ENCODE data around the gene CCT3.
"Not testable (repeated sequence)": the region's sequence is repeated elsewhere in the genome, so short reads cannot be mapped to it uniquely, and the experiment has no call there.

The CCT3 gene
- total RNA-seq, result 98.0 to 235 reads per million in 2 donors

DNA sequence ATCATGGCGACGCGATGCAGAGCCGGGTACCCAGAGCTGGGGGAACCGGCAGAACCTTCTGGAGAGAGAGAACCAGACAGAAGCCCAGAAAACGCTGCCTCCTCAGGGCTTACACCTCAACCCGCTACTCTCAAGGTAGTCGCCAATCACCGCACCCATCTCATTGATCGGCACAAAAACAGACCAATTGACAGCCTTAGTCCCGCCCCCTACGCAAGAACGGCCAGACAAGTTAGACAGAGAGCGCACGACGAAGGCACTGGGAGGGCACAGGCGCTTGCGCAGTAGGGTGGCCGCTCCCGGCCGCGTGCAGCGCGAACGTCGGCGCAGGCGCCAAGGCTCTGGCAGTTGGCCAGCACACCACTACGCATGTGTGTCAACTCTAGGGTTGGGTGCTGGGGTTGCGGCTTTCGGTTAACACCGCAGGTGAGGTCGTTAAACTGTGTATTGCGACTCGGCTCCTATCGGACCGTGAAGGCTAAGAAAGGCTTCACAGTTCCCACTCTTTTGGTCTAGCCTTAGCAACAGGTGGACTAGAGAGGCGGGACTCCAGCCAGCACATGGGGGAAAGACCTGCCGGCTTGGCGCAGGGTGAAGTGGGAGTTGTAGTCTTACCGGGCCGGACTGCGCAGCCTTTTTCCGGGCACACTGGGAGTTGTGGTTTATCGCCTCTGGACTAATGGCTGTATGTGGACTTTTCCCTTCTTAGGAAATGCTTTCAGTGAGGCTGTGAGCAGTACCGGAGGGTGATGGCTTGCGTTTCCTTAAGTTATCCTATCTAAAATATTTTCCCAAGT, at the start of gene CCT3, which contains the start of gene TSACC:
CCT3 (minus strand) TSS at position 113 of the 797 bp plus-strand sequence; CDS start at position 5, 108 bp downstream.
TSACC (plus strand) TSS at position 347 of the 797 bp plus-strand sequence. CDS start 1,232 bp downstream, outside the sequence.
- DNase-seq, result peak; percentile 98

DNA sequence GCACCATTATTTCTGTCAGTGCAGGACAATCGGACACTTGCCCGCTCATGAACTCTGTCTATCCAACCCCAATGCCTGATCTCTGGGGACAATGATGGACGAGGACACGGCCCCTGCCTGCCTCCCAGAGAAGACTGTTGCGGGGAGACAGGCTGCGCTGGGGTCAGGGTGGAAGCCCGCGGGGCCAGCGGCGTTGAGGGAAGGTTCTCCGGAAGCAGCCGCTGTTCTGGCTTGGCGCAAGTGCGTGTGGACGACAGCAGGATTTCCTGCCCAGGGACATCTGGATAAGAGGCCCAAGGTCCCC, 49.7 kb upstream of the CCT3 start:
- no peak for DNase-seq

DNA sequence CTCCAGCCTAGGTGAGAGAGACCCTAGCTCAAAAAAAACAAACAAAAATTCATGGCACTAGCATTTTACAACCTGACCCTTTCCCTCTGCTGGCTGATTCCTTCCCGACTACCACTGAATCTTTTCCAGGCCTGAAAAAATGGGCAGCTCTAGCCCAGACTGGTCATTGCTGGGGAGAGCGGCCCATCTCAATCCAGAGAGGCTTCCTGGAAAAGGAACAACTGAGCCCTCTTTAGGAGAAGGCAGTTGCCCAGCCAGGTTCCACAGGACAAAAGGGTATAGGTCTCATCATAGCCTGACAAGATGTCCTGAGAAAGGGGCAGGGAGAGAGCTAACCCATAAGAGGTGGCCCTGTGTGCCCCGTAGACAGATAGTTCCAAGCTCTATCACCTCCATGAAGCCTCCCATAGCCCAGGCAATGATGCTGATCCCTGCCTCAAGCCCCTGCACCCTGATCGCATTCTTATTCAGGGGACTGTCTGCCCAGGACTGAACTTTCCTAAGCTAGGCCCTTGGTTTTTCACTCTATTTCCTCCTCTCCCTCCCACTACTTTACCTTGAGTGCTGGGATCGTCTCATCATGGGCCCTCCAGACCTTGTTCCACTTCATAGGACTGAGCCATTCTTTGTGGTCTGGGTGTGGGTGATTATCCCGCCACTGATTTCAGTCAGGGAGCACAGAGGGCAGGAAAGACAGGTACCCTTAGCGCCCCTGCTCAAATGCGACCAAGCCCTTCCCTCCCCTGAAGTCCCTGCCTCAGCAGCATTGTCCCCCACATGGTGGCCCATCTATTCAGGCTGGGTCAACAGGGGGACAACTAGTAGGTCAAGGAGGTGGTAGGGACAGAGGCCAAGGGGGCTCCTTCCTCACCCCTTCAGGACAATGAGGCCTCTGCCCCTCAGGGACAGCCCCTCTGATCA, 49.1 kb upstream of the CCT3 start:
- no peak for DNase-seq

DNA sequence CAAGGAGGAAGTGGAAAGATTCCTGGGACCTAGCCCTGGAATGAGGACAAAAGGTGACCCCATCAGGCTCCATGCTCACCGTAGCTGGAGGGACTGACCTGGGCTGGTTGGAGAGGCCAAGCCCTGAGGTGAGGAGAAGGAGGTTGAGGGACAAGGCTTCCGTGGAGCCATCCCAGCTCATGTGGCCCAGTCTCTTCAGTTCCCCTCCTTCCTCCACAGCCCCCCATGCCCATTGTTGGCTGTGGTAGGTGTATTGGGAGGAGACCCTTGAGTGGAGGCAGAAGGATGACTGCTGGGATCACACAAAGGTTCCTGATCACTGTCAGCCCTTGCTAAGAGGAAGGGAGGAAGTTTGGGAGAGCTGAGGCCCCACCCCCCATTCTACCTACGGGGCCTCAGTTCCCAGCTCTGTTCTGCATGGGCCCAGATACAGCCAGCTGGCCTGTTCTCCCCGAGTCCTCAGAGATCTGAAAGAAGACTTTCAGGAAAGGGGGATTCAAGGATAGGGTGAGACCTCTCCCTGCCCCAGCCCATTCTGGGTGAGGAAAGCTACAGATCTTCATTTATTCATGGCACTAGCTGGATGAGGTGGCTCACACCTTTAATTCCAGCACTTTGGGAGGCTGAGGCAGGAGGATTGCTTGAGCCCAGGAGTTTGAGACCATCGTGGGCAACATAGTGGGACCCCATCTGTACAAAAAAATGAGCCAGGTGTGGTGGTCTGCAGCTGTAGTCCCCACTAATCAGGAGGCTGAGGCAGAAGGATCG, 48.2 kb upstream of the CCT3 start:
- no peak for DNase-seq

DNA sequence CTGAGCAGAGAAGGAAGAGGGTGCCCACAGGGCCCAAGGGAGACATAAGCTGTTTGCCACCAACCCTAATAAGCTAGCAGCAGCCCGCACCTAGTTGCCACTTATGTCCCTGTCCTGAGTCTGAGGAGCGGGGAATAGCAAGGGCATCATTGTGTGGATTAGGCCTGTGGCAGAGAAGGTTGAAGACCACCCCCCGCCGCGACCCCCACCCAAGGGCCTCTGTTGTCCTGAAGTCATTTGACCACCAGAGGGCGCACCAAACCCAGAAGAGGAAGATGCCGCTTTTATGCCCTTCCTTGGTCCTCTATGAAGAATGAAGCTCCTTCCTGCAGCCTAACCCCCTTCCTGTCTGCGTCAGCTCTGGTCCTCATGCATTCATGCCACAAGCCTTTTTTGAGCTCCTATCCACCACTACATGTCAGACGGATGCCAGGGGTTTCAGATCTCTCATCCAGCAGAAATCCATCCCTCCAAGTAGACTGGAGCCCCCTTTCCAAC, 47.5 kb upstream of the CCT3 start:
- peak; percentile 79 for DNase-seq

DNA sequence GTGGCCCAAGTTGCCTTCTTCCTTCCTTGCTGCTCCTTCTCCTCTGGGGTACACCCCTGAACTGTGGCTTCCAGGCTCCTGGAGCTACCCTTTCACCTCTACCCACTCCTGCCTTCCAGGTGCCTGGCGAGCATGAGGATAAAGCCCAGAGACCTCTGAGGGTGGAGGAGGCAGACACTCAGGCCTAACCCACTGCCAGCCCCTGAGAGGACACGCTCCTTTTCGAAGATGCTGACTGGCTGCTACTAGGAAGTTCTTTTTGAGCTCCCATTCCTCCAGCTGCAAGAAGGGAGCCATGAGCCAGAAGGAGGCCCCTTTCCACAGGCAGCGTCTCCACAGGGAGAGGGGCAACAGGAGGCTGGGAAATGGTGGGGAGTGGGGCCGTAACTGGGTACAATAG, 46.6 kb upstream of the CCT3 start:
- no peak for DNase-seq

DNA sequence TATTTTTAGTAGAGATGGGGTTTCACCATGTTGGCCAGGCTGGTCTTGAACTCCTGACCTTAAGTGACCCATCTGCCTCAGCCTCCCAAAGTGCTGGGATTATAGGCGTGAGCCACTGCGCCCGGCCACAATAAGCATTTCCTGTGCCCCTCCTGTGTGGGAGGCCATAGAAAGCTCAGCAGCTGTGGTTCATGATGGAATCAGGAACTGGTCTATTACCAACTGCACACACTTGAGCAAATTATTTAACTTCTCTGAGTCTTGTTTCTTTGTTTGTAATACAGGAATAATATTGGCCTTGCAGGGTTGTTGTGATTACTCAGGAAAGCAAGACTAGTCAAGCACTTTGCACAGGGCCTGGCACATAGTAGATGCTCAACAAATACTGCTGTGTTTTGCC, 45.9 kb upstream of the CCT3 start:
- DNase-seq, result no peak

DNA sequence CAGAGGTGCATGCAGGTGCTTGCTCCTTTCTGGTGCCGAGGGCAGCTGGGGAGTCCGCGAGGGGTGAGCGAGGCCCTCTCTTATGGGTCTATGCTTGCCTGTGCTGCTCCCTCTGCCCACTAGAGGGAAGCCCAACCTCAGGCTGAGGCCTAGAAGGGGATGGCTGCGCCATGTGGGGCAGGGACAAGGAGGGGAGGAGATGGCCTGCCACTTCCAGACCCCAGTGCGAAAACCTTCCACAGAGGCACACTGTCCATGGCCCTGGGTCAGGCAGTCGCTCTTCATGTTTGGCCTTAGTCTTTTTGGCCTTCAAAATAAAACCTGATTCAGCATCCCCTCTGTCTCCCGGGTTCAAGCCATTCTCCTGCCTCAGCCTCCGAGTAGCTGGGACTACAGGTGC, 44.9 kb upstream of the CCT3 start:
- DNase-seq, result peak; percentile 33

DNA sequence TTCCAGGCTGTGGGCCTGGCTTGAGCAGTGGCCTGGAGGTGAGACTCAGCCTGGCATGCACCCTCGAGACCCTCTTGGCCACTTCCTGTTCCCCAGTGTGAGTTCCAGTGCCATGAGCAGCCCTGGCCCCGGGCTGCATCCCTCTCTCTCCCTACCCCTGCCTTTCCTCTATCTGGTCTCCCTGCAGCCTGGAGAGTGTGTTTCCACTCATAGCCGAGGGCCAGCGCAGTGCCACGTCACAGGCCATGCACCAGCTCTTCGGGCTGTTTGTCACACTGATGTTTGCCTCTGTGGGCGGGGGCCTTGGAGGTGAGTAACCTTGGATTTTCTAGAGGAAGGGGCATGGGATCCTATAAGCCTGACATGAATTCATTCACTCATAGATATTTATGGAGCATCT, 44.5 kb upstream of the CCT3 start:
- DNase-seq, result no peak

DNA sequence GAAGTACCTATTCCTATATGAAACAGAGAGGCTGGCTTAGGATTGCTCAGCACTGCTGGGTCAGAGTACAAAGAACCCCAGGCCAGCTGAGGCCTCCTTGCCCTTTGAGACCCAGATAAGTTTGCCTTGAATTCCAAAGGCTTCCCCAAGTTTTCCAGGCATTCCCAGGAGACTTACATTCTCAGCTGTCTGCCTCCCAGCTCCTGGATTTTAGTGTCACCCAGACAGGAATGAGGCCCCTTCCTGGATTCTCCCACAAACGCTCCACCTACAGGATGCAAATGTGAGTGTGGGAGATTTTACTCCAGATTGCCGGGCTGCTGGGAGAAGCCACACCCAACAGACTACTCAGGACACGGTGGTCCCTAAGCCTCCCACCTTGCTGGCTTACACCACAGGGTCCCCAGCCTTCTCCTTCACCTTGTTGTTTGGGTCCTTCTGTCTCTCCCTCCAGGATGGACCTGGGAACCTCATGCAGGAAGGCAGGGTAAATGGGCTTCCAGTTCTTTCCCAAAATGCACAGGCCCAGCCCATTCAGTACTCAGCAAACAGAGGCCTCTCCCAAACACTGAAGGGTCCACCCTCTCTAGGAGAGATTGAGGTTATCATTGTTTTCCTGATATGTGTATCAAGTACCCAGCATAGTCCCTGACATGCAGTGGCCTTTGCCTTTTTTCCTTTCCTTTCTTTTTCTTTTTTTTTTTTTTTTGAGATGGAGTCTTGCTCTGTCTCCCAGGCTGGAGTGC, 41.5 kb upstream of the CCT3 start:
- DNase-seq, result no peak

DNA sequence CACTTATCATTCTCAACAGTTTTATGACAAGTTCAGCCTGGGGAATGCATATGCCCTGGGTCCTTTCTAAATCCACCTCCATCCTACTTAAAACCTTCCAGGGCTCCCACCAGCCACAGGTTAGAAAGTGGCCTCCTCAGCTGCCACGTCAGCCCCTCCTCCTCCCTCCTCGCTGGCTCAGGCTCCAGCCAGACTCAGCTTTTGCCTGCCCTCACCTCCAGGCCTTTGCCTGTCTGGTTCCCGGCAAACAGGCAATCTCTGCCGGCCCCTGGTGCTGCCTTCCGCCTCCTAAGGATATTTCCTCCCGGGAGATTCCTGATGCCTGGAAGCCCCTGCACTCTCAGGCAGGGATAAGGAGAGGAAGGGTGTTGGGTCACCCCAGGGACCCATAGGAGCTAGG, 40.5 kb upstream of the CCT3 start:
- DNase-seq, result no peak

DNA sequence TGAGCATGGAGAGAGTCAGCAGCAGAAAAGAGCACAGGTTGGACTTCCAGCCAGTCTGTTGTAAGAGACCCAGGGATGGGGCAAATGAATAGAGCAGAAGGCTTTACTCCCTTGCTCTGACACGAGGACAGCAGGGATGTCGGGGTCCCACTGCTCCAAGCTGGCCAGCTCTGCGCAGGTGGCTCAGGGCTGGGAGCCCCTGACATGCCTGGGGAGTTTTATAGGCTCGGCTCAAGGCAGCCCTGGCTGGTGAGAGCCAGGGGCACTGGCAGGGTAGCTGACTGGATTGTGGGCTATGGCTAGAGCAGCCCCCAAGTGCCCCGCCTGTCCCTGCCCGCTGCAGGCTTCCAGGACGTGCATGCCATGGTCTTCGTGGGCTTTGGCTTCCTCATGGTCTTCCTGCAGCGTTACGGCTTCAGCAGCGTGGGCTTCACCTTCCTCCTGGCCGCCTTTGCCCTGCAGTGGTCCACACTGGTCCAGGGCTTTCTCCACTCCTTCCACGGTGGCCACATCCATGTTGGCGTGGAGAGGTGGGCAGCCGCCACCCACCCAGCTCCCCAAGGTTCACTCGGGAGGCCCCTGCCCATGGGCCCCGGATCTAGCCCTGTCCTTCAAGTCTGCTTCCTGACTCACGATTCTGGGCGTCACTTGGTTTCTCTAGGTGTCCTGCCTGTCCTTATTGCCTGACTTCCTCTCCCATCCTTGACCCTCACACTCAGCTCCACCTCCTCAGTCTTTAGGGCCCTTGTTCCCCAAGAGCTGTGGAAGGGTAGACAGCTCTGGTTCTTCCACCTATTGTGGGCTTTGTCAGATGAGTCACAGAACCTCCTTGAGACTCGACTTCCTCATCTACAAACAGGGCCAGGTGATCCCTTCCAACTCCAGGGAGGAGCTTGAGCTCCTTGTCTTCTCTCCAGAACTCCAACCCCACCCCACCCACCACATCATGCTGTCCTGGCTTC, 39.1 kb upstream of the CCT3 start:
- DNase-seq, result no peak

DNA sequence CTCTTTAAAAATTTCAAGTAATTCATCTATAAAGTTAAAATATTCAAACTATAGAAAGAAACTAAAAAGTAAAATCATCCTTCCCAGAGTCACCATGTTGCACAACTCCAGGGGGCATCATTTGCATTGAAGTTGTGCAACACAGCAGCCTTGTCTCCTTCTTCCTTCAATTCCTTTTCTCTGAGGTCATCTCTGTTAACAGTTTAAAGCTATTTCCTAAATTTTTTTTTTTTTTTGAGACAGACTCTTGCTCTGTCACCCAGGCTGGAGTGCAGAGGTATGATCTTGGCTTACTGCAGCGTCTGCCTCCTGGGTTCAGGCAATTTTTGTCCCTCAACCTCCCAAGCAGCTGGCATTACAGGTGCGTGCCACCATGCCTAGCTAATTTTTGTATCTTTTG, 38.1 kb upstream of the CCT3 start:
- no peak for DNase-seq

DNA sequence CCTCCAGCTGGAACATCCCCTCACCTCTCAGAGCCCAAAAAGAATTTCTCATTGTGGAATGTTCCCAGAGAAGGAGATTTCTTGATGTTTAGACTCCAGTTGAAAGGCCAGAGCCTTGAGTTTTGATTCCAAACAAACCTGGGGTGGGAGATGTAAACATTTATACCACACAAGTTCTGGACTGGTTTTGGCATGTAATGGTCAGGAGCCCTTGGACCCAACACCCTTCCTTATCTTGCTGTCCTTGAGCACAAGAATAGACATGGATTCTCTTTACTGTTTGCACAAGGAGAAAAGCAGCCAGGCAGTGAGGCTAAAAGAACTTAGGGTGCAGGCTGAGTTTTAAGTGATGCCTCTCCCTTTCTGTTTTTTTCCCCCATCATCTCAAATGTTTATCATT, 35.5 kb upstream of the CCT3 start:
- DNase-seq, result no peak

DNA sequence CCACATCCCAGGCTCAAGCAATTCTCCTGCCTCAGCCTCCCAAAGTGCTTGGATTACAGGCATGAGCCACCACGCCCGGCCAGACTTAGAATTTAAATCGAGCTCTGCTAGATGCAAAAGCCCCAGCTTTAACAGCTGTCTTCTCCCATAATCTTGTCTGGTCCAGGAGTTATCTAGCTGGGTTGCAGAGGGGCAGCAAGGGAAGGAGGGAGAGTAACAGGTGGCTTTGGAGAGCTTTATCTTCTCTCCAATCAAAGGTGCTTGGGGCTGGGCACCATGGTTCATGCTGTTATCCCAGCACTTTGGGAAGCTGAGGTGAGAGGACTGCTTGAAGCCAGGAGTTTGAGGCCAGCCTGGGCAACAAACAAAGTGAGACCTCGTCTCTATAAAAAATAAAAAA, 34.8 kb upstream of the CCT3 start:
- no peak for DNase-seq

DNA sequence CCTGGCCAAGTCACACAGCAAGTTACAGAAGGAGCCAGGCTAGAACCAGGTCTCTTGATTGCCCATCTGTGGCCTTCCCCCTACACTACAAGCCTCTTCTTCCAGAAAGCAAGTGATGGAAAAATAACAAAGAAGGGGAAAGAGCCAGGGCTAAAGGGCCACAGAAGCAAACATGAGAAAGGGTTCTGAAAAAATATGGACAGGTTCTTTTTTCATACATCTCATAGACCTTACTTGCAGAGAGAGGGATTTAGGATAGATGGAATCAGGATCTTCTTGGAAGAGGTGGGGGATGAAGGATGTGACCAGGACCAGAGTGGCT, 34.1 kb upstream of the CCT3 start:
- DNase-seq, result no peak

DNA sequence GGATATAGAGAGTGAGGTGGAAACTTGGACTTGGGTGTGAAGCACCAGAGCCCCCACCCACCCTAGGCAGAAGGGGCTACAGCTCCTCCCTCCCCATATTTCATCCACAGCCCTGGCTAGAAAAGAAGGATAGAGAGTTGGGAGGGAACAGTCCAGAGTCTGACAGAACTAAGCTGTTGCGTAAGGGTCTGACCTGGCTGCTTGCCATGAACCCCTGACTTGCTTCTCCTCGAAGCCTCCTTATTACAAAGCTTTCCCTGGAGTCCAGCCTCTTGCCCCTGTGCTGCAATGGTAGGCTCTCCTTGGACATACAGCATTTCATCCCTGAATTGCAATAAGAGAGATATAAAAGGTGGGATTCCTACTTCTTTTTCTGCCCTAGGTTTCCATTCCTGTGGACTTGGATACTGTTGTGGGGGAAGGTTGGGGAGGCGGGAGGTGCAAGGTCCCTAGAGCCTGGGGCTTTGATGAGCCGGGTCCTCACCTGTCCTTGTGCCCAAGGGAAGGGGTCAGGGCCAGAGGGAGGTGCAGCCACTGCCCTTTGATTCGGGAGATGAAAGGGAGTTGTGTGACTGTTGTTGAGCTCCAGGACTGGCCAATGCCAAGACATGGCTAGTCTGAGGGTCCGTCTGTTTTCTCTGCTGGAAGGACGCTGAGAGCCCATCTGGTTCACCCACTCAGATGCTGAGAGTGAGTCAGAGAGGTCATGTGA, 33.6 kb upstream of the CCT3 start:
- DNase-seq, result no peak

DNA sequence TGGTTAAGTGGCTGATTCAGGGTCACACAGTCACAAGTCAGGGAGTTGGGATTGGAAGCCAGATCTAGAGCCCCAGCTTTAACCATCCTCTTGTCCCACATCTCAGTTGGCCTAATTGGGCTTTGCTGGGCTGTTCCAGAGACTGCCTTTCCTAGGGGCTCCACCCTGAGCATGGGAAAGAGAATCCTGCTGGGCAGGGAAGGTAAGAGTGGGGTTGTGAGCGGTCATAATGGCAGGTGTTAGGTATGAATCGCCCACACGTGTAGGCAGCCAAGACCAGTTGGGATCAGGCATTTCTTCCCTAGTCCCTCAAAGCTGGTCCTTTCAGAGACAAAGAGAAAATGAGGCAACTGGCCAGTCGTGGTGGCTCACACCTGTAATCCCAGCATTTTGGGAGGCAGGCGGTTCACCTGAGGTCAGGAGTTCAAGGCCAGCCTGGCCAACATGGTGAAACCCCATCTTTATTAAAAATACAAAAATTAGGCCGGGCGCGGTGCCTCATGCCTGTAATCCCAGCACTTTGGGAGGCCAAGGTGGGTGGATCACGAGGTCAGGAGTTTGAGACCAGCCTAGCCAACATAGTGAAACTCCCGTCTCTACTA, 31.7 kb upstream of the CCT3 start:
- DNase-seq, result not testable (repeated sequence)

DNA sequence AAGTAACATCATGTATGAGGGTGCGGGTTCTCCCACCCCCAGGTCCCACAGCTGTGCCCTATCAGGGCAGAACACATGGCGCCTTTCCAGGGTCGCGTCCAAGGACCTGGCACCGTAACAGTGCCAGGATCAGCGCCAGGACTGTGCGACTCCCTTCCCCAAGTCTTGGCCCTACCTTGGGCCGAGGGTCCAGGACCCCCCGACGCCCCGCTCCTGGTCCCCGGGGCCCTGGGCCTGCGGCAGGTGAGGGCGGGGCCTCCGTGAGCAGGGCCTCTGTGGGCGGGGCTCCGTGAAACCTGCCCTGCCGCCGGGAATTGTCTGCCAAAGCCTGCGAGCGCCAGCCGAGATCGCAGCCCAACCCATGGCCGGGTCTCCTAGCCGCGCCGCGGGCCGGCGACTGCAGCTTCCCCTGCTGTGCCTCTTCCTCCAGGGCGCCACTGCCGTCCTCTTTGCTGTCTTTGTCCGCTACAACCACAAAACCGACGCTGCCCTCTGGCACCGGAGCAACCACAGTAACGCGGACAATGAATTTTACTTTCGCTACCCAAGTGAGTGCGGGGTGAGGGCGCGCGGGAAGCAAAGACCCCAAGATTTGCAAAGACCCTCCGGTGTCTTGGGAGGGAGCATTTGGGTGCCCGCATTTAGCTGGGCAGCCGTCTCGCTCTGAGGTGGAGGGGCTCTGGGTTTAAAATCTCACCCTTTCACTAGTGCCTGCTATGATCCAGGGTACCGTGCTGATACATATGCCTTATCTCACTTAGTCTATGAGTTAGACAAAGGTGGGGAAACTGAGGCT, 31.0 kb upstream of the CCT3 start, which contains the start of gene RHBG:
RHBG (plus strand) TSS at position 323 of the 796 bp plus-strand sequence; CDS start at position 362, 39 bp downstream.
- no peak for DNase-seq
